ENCODE results near the gene SERINC1. TPM values are rescaled to one million over a fixed set of nuclear protein-coding genes. Genes with fewer than 3 reads are reported as not detected.
"Not testable (repeated sequence)": the region's sequence is repeated elsewhere in the genome, so short reads cannot be mapped to it uniquely, and the experiment has no call there.

Gene SERINC1
- 24.6 TPM for polyA plus RNA-seq (2012; ENCODE audit: low read depth, missing spikeins)

- FAIRE-seq, result peak; percentile 100
- DNase-seq (ENCODE audit: insufficient read length, low spot score), result peak; percentile 53
- peak; percentile 95 for TF ChIP-seq POLR2AphosphoS5 (IDR thresholded peaks at IDR 0.05; ENCODE audit: low read depth, low read length)
- peak; percentile 89 for TF ChIP-seq TAF1 (IDR thresholded peaks at IDR 0.05; ENCODE audit: low read depth, low read length)
- TF ChIP-seq PAX5 (IDR thresholded peaks at IDR 0.05; ENCODE audit: insufficient read depth, low read length, severe bottlenecking), result no peak
- peak; percentile 68 for TF ChIP-seq SPI1 (IDR thresholded peaks at IDR 0.05; ENCODE audit: low read depth, low read length)
- TF ChIP-seq POU2F2 (IDR thresholded peaks at IDR 0.05; ENCODE audit: low read depth, low read length), result peak; percentile 69
- TF ChIP-seq POLR2A (IDR thresholded peaks at IDR 0.05; ENCODE audit: low read depth, low read length), result peak; percentile 95
Measured at GRCh38 chr6:122471107-122472021, at the start of gene SERINC1. SERINC1 (minus strand) TSS chr6:122471807; CDS start chr6:122471737, 70 bp downstream.

- FAIRE-seq (no peak), DNase-seq (ENCODE audit: insufficient read length, low spot score) (no peak)
- no peak for TF ChIP-seq POLR2A (IDR thresholded peaks at IDR 0.05; ENCODE audit: low read depth, low read length)
- no peak for TF ChIP-seq PAX5 (IDR thresholded peaks at IDR 0.05; ENCODE audit: insufficient read depth, low read length, severe bottlenecking)
- TF ChIP-seq POLR2AphosphoS5 (IDR thresholded peaks at IDR 0.05; ENCODE audit: low read depth, low read length), result no peak
- no peak for TF ChIP-seq SPI1 (IDR thresholded peaks at IDR 0.05; ENCODE audit: low read depth, low read length)
- TF ChIP-seq POU2F2 (IDR thresholded peaks at IDR 0.05; ENCODE audit: low read depth, low read length), result no peak
- TF ChIP-seq TAF1 (IDR thresholded peaks at IDR 0.05; ENCODE audit: low read depth, low read length), result no peak
Measured at GRCh38 chr6:122511193-122511924, 39.8 kb upstream of the SERINC1 start.

- FAIRE-seq; DNase-seq (ENCODE audit: insufficient read length, low spot score): not testable (repeated sequence)
Measured at GRCh38 chr6:122505170-122505569, 33.6 kb upstream of the SERINC1 start.

- no peak for DNase-seq (ENCODE audit: insufficient read length, low spot score)
Measured at GRCh38 chr6:122501475-122501874, 29.9 kb upstream of the SERINC1 start.

GRCh38 chr6:122495612-122496011 is 24.0 kb upstream of the SERINC1 start:
- TF ChIP-seq POU2F2 (IDR thresholded peaks at IDR 0.05; ENCODE audit: low read depth, low read length), result no peak
- DNase-seq (ENCODE audit: insufficient read length, low spot score) (no peak), FAIRE-seq (no peak)

More at GRCh38 chr6:122501475-122501874, 29.9 kb upstream of the SERINC1 start:
- FAIRE-seq, result no peak
- TF ChIP-seq TAF1 (IDR thresholded peaks at IDR 0.05; ENCODE audit: low read depth, low read length) (no peak), POLR2A (IDR thresholded peaks at IDR 0.05; ENCODE audit: low read depth, low read length) (no peak), PAX5 (IDR thresholded peaks at IDR 0.05; ENCODE audit: insufficient read depth, low read length, severe bottlenecking) (no peak), POU2F2 (IDR thresholded peaks at IDR 0.05; ENCODE audit: low read depth, low read length) (no peak), SPI1 (IDR thresholded peaks at IDR 0.05; ENCODE audit: low read depth, low read length) (no peak), POLR2AphosphoS5 (IDR thresholded peaks at IDR 0.05; ENCODE audit: low read depth, low read length) (no peak)

GRCh38 chr6:122494665-122495272 is 23.2 kb upstream of the SERINC1 start:
- DNase-seq (ENCODE audit: insufficient read length, low spot score), result no peak
- TF ChIP-seq PAX5 (IDR thresholded peaks at IDR 0.05; ENCODE audit: insufficient read depth, low read length, severe bottlenecking) (no peak), POU2F2 (IDR thresholded peaks at IDR 0.05; ENCODE audit: low read depth, low read length) (no peak), POLR2AphosphoS5 (IDR thresholded peaks at IDR 0.05; ENCODE audit: low read depth, low read length) (no peak)
- FAIRE-seq, result no peak

GRCh38 chr6:122491919-122492555 is 20.4 kb upstream of the SERINC1 start:
- DNase-seq (ENCODE audit: insufficient read length, low spot score), result peak; percentile 24
- FAIRE-seq, result peak; percentile 70
- TF ChIP-seq PAX5 (IDR thresholded peaks at IDR 0.05; ENCODE audit: insufficient read depth, low read length, severe bottlenecking), result no peak
- TF ChIP-seq TAF1 (IDR thresholded peaks at IDR 0.05; ENCODE audit: low read depth, low read length), result no peak
- no peak for TF ChIP-seq POLR2A (IDR thresholded peaks at IDR 0.05; ENCODE audit: low read depth, low read length)
- TF ChIP-seq SPI1 (IDR thresholded peaks at IDR 0.05; ENCODE audit: low read depth, low read length), result no peak
- TF ChIP-seq POU2F2 (IDR thresholded peaks at IDR 0.05; ENCODE audit: low read depth, low read length), result no peak
- no peak for TF ChIP-seq POLR2AphosphoS5 (IDR thresholded peaks at IDR 0.05; ENCODE audit: low read depth, low read length)

- DNase-seq (ENCODE audit: insufficient read length, low spot score) (no peak), FAIRE-seq (no peak)
- TF ChIP-seq SPI1 (IDR thresholded peaks at IDR 0.05; ENCODE audit: low read depth, low read length) (no peak), POLR2A (IDR thresholded peaks at IDR 0.05; ENCODE audit: low read depth, low read length) (no peak), POU2F2 (IDR thresholded peaks at IDR 0.05; ENCODE audit: low read depth, low read length) (no peak), PAX5 (IDR thresholded peaks at IDR 0.05; ENCODE audit: insufficient read depth, low read length, severe bottlenecking) (no peak), TAF1 (IDR thresholded peaks at IDR 0.05; ENCODE audit: low read depth, low read length) (no peak), POLR2AphosphoS5 (IDR thresholded peaks at IDR 0.05; ENCODE audit: low read depth, low read length) (no peak)
Measured at GRCh38 chr6:122490607-122491006, 19.0 kb upstream of the SERINC1 start.

- FAIRE-seq (peak; percentile 61), DNase-seq (ENCODE audit: insufficient read length, low spot score) (no peak)
- TF ChIP-seq SPI1 (IDR thresholded peaks at IDR 0.05; ENCODE audit: low read depth, low read length) (peak; percentile 96), POLR2A (IDR thresholded peaks at IDR 0.05; ENCODE audit: low read depth, low read length) (no peak)
Measured at GRCh38 chr6:122484760-122485159, 13.2 kb upstream of the SERINC1 start.

Measured in GM12891 (cell line).